ENCODE data around the gene ZFYVE16.
"Not testable (repeated sequence)": the region's sequence is repeated elsewhere in the genome, so short reads cannot be mapped to it uniquely, and the experiment has no call there.

The ZFYVE16 gene

DNA sequence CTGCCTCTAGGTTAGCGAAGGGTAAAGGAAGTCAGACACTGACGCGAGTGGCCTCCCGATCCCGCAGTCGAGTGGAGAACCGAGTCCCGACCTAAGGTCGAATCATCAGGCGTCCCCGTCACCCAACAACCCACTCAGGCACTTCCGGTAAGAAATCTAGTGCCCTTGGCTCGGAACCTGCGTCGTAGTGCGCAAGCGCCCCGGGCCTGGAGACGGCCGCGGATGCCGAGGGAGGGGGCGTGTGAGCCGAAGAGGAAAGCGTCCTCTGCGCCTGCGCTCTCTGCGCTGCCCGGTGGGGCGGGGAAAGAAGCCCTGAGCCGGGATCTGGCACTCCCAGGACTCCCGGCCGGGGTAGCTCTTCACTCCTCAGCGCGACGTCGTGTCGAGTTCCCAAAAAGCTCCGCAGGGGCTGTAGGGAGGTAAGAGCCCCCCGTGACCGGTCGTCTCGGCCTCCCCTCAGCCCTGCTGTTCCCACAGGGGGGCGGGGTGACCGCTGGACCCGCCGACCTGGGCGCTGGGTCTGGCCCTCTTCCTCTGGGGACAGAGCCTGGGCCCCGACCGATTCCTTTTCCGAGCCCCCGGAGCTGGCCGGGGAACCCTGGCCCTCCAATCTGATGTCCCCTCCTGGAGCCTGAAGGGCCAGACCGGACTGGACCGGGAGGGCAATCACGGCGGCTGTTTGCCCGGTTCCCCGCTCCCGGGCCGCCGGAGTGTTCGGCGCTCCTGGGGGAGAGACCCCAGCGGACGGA, at the start of gene ZFYVE16:
ZFYVE16 (plus strand) TSS at position 330 of the 749 bp plus-strand sequence. CDS start 26,084 bp downstream, outside the sequence.
- peak; percentile 91 to 94 for DNase-seq (ENCODE audit: low read depth in 2 of 2)

DNA sequence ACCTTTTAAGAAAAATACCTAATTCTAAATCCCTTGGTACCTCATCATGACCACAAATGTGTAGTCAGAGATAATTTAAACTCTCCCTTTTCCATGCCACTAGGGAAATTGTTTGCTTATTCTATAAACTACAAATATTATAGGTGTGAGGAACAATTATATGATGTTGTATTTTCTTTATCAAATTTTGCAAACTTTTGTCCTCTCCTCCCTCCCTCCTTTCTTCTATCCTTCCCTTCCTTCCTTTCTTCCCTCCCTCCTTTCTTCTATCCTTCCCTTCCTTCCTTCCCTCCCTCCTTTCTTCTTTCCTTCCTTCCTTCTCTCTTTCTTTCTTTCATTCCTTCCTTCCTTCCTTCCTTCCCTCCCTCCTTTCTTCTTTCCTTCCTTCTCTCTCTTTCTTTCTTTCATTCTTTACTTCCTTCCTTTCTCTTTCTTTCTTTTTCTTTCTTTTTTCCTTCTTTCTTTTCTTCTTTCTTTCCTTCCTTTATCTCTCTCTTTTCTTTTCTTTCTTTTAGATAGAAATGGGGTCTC, 46.9 kb upstream of the ZFYVE16 start:
- DNase-seq (ENCODE audit: low read depth in 2 of 2) = no peak

DNA sequence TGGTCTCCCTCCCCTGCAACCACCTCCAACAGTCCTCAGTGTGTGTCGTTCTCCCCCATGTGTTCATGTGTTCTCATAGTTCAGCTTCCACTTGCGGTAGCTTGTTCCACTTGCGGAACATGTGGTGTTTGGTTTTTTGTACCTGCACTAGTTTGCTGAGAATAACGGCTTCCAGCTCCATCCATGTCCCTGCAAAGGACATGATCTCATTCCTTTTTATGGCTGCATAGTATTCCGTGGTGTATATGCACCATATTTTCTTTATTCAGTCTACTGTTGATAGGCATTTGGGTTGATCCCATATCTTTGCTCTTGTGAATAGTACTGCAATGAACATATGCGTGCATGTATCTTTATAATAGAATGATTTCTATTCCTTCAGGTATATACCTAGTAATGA, 43.0 kb upstream of the ZFYVE16 start:
- no peak for DNase-seq (ENCODE audit: low read depth in 2 of 2)

- DNase-seq (ENCODE audit: low read depth in 2 of 2) = no peak
These were observed 39.0 kb upstream of the ZFYVE16 start for GRCh38 chr5:80368661-80369480.

GRCh38 chr5:80369521-80369920, 38.3 kb upstream of the ZFYVE16 start:
- DNase-seq (ENCODE audit: low read depth in 2 of 2) = no peak

DNA sequence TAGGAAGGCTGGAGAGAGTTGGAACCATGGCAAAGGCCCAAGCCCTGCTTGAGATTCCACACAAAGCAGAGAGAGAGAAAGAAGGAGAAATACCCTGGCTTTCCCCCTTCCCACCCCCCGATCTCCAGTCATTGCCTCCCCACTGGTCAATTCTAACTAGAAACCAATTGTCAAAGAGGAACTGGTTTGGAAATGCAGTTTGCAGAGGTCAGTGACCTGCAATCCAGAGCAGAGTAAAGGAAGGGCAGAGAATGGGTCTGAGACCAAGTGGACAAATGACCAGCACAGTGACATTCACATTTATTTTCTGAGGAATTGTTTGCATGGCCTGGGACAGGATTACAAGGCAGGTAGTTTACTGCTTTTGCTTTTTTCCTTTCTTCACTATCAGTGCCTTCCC, 37.5 kb upstream of the ZFYVE16 start:
- no peak for DNase-seq (ENCODE audit: low read depth in 2 of 2)

GRCh38 chr5:80372780-80373179, 35.1 kb upstream of the ZFYVE16 start:
- no peak for DNase-seq (ENCODE audit: low read depth in 2 of 2)

DNA sequence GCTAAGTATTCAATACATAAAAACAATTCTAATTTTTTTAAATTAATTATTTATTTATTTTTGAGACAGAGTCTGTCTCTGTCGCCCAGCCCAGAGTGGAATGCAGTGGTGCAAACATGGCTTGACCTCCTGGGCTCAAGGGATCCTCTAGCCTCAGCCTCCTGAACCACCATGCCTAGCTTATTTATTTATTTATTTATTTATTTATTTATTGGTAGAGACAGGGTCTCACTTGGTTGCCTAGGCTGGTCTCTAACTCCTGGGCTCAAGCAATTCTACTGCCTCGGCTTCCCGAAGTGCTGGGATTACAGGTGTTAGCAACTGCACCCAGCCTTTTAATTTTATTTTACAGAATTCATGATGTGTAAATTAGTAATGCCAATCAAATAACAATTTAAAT, 33.7 kb upstream of the ZFYVE16 start:
- DNase-seq (ENCODE audit: low read depth in 2 of 2) = no peak

DNA sequence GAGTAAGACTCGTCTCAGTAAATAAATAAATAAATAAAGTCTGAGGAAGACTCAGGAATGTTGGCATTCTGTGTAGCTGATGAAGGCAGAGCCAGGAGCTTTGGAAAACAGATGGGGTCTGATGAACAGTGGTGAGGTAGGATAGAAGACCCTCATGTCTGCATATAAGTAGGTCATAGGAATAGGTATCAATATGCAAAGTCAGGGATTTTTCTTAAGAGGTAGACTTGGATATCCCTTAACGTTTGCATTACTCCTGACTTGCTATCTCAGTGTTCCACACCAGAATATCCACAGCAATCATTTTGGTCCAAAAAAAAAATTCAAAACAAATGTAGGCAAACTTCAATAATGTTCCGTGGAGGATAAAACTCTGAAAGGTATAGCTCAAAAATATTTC, 31.3 kb upstream of the ZFYVE16 start:
- DNase-seq (ENCODE audit: low read depth in 2 of 2) = no peak

DNA sequence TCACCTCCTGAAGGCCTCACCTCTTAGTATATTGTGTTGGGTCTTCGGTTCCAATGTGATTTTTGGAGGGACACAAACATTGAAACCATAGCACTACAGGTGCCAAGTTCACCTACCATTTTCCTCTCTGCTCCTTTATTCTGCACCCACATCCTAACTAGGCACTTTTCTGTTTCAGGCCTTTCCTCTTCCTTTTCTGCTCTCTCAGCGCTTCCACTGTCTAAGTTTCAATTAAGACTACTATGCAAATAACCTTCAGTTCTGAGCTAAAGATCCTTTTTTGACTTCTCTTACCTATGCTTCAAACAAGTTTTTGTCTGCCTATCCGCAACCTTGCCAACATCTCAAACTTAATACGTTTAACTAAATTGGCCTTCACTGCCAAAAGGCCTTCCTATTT, 25.4 kb upstream of the ZFYVE16 start:
- DNase-seq (ENCODE audit: low read depth in 2 of 2) = no peak

- DNase-seq (ENCODE audit: low read depth in 2 of 2) = no peak
These were observed 20.6 kb upstream of the ZFYVE16 start for GRCh38 chr5:80387063-80387768.

DNA sequence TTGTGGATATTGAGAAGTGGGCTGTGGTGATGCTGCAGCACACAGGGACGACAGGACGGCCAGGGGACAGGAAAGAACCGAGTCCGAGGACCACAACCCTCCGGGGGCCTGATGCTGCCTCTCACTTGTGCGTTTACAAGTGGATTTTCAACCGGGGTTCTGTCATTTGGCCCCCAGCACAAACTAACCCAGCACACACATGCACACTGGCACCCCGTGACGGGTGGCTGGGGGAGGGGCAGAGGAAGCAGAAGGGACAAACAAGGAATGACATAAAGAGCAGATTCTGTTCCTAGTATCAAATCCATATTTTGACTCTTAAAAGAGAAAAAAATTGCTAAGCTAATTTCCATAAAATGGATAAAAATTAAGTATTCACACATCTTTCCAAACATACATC, 18.3 kb upstream of the ZFYVE16 start:
- DNase-seq (ENCODE audit: low read depth in 2 of 2) = no peak

DNA sequence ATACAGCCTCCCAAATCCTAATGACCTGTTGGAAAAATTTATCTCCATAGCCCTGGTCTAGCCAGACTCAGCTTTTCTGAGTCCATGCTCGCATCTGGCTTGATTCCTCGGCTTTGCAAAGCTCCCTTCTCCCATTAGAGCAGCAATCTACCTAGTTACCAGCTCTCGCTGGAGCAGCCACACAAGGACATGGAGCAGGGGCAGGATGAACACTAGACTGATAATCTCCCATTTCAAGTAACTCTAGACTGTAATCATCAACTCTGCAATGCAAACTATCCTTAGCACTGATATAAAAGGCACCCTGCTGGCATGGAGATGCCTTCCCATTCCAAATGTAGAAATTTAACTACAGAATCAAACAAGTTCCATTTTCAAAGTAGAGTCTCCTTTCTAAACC, 17.5 kb upstream of the ZFYVE16 start:
- not testable (repeated sequence) for DNase-seq (ENCODE audit: low read depth in 2 of 2)

DNA sequence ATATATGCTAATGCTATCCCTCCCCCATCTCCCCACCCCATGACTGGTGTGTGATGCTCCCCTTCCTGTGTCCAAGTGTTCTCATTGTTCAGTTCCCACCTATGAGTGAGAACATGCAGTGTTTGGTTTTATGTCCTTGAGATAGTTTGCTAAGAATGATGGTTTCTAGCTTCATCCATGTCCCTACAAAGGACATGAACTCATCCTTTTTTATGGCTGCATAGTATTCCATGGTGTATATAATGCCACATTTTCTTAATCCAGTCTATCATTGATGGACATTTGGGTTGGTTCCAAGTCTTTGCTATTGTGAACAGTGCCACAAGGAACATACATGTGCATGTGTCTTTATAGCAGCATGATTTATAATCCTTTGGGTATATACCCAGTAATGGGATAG, 16.6 kb upstream of the ZFYVE16 start:
- DNase-seq (ENCODE audit: low read depth in 2 of 2) = not testable (repeated sequence)

- no peak for DNase-seq (ENCODE audit: low read depth in 2 of 2)
These were observed 8.2 kb upstream of the ZFYVE16 start for GRCh38 chr5:80399526-80400239.

GRCh38 chr5:80400368-80400767, 7.5 kb upstream of the ZFYVE16 start:
- not testable (repeated sequence) for DNase-seq (ENCODE audit: low read depth in 2 of 2)

DNA sequence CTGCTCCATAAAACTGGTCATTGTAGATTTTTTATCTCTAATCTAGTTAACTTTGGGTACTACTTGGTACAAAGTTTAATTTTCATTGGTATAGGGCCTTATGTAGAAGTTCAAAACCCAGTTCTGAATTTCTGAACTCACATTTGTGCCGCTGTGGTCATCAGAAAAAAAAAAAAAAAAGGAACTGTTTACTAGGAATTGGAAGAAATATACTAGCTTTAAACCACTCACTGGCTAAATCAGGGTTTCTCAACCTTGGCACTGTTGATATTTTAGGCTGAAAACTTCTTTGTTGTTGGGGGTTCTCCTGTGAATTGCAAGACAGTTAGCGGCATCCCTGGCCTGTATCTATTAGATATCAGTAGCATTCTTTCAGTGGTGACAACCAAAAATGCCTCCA, 4.1 kb upstream of the ZFYVE16 start:
- DNase-seq (ENCODE audit: low read depth in 2 of 2) = no peak

DNA sequence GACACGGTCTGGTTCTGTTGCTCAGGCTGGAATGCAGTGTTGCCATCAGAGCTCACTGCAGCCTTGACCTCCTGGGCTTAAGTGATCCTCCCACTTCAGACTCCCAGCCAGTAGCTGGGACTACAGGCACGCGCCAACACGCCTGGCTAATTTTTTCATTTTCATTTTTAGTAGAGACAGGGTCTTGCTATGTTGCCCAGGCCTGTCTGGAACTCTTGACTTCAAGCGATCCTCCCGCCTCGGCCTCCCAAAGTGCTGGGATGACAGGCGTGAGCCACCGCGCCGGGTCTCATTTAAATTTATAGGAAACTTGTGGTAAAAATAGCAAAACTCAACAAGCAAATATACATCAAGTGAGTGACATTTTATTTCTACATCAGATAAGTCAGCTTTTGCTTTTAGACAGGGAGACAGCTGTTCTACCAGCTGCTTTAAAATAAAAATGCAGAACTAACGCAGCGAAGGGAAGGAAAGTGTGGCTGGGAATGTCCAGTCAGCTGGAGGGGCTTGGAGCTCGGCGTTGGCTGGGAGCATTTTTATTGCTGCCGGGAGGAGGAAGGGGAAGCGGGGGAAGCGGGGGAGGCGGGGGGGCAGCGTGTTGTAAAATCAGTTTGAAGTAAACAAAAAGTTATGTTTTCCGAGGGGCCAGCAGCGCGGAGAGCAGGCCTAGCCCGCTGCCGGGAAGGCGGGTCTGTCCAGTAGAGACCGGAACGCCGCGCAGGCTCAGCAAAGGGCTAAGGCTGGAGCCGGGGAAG, 707 bp upstream of the ZFYVE16 start:
- no peak for DNase-seq (ENCODE audit: low read depth in 2 of 2)

GRCh38 chr5:80408484-80409366, 861 bp downstream of the ZFYVE16 start:
- DNase-seq (ENCODE audit: low read depth in 2 of 2) = peak; percentile 9 to 38

All from activated CD4-positive, alpha-beta T cell treated with anti-CD3 and anti-CD28 coated beads for 24 hours (primary cell).